HAP-1 (cell line): ENCODE results near the gene WFS1.

Experiments
- DNase-seq, 2 experiments: peaks; one replicate each; pipeline ENCODE4 v3.0.0-alpha.2; 2016 to 2020; ENCODE audit warnings: low spot score in 2 of 2
- H3K27me3 ChIP-seq: fragments of 250-450 bp; sonication (Bioruptor Pico); 2 replicates; pipeline ENCODE4 v1.5.1; 2020; ENCODE audit warnings: low read depth, mild to moderate bottlenecking, moderate library complexity
- H3K36me3 ChIP-seq: fragments of 250-450 bp; sonication (Bioruptor Pico); replicated peaks from 2 replicates; pipeline ENCODE4 v1.5.1; 2020; ENCODE audit warnings: mild to moderate bottlenecking
- H3K4me1 ChIP-seq: fragments of 250-450 bp; sonication (Bioruptor Pico); 2 replicates; pipeline ENCODE4 v1.5.1; 2020; ENCODE audit warnings: mild to moderate bottlenecking
- H3K4me3 ChIP-seq: fragments of 250-450 bp; sonication (Bioruptor Pico); 2 replicates; pipeline ENCODE4 v1.5.1; 2020; ENCODE audit warnings: mild to moderate bottlenecking, moderate library complexity
- H3K9me3 ChIP-seq: fragments of 250-450 bp; sonication (Bioruptor Pico); 2 replicates; pipeline ENCODE4 v1.5.1; 2020; ENCODE audit warnings: mild to moderate bottlenecking, moderate library complexity
- in situ Hi-C: fragments of 300-500 bp; cut with MboI; formaldehyde crosslinking; loops from 3 replicates; pipeline ENCODE4 v1.14.3; 2020; ENCODE audit warnings: low sequenced_read_pairs, inconsistent platforms, mixed read lengths

WFS1 gene

DNA sequence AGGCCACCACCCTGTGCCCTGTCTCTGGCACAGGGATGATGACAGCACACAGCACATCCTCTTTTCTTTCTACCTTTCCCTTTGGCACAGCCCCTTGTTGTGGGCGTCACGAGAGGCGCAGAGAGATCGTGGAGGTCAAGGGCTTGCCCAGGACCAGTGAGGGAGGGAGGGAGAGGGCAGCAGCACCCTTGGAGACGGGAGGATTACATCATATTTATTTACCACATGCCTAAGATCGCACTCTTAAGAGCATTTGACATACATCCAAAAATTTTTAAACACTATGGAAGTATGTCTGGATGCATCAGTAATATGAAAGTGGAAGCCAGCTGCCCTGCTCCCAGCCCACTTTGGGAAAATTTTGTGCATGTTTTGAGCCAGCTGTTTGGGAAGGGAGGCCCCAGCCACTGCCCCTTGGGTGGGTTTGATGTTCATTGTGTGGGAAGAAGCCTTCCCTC is 12.7 kb downstream of the WFS1 start:
- in situ Hi-C loops = no loop called here

DNA sequence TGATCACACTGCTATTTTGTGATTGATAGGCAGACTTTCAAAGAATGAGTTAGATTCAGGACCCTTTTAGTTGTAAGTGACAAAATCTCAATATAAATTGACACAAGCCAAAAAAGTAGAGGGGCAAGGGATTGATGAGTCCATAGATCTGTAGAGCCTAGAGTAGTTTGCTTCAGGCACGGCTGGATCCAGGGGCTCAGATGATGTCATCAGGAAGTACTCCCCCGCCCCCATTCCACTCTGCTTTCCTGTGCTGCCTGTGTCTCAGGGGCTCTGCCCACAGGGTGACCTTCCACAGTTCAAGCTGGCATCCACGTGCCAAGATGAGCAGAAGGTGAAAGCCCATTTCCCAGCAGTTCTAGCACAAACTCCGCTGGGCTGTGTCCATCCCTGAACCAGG is 13.6 kb downstream of the WFS1 start:
- Histone ChIP-seq H3K27me3 (no peaks in the 10 kb centered on the region), H3K4me1 (no peaks in the 10 kb centered on the region), H3K9me3 (no peaks in the 10 kb centered on the region), H3K4me3 (no peak overlapping the region), H3K36me3 (no peaks in the 10 kb centered on the region)
- DNase-seq = no peak
- in situ Hi-C loops = no loop called here

More for the DNA sequence above, 12.7 kb downstream of the WFS1 start:
- H3K4me3 ChIP-seq = no peak overlapping the region
- H3K9me3 ChIP-seq = no peaks in the 10 kb centered on the region
- no peaks in the 10 kb centered on the region for H3K36me3 ChIP-seq
- no peak for DNase-seq
- H3K4me1 ChIP-seq = no peaks in the 10 kb centered on the region
- H3K27me3 ChIP-seq = no peaks in the 10 kb centered on the region

DNA sequence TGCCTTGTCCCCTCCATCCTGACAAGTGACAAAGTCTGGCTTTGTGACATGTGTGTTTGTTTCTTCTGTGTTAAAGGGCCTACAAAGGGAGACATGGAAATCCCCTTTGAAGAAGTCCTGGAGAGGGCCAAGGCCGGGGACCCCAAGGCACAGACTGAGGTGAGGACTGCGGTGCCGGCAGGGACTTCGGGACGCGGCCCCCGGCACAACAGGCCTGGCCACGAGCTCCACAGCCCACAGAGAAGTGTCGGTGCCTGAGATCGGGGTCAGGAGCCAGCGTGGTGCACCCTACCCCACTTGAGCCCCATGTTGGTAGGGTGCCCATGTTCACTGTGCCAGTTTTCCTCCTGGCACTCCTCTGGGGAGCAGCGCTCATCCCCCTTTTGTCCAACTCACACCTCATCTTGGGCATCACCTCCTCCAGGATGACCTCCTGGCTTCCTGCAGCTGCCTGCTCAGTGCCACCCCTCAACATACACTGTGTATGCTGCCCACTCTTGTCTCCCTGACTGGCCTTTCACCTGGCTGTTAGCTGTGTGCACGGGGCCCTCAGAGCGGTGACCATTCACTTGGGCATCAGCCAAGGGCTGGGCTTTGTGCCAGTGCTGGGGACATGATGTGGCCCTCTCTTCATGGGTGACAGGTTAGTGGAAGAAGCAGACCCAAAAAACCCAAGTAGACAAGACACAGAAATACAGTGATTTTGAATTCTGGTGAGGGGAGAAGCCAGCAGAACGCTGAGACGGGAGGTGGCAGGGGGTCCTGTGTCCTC is 17.6 kb downstream of the WFS1 start:
- H3K27me3 ChIP-seq = no peaks in the 10 kb centered on the region
- H3K36me3 ChIP-seq = no peaks in the 10 kb centered on the region
- in situ Hi-C loops = no loop called here
- DNase-seq = no peak
- H3K9me3 ChIP-seq = no peaks in the 10 kb centered on the region
- no peaks in the 10 kb centered on the region for H3K4me1 ChIP-seq
- H3K4me3 ChIP-seq = no peak overlapping the region

DNA sequence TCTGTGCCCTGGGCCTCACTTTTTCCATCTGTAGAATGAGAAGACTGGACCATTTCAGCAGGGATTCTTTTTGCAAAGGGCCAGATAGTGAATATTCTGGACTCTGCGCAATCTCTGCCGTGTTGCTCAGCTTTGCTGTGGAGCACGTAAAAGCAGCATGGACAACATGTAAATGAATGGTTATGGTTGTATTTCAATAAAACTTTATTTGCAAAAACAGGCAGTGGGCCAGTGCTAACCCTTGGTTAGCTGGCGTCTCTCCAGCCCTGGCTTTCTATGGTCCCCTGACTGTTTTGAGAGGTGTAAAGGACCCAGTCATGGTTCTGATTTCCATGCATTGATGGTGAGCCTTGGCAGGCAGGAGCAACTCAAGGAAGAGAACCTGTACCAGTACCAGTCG is 18.7 kb downstream of the WFS1 start:
- no peaks in the 10 kb centered on the region for H3K9me3 ChIP-seq
- in situ Hi-C loops = no loop called here
- no peaks in the 10 kb centered on the region for H3K4me1 ChIP-seq

DNA sequence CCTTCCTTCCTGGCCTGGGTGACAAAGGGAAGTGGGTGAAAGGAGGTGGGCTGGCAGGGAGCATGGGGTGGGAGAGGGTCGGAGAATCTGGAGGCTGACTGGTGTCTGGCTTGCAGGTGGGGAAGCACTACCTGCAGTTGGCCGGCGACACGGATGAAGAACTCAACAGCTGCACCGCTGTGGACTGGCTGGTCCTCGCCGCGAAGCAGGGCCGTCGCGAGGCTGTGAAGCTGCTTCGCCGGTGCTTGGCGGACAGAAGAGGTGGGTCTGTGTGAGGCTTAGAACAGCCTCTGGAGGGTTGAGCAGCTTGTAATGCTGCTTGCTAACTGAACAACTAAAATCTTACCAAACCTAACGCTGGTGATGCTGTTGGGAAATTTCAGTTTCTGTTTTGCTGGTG is 19.2 kb downstream of the WFS1 start:
- Histone ChIP-seq H3K4me1 (no peaks in the 10 kb centered on the region), H3K27me3 (no peaks in the 10 kb centered on the region), H3K36me3 (no peaks in the 10 kb centered on the region), H3K4me3 (no peak overlapping the region), H3K9me3 (no peaks in the 10 kb centered on the region)
- DNase-seq = no peak
- in situ Hi-C loops = no loop called here

More for the DNA sequence above, 18.7 kb downstream of the WFS1 start:
- Histone ChIP-seq H3K27me3 (no peaks in the 10 kb centered on the region), H3K36me3 (no peaks in the 10 kb centered on the region), H3K4me3 (no peak overlapping the region)
- DNase-seq = no peak

DNA sequence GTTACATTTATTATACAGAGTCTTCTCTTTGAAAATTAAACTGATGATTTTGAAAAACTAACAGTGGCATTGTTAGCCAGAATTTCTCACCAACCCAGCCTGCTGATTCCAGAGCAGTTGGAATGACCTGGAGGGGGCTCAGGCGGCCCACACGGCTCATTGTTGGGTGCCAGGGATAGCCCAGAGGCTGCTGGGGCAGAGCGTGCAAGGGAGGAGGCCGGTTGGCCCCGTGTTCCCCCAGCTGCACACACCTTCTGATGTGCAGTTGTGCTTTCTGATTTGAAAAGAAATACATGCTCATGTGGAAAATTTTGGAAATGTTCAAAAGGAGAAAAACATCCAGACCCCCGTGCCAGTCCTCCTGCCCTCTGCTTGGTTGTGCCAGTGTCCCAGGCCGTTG is 20.6 kb downstream of the WFS1 start:
- Histone ChIP-seq H3K9me3 (no peaks in the 10 kb centered on the region), H3K27me3 (no peaks in the 10 kb centered on the region), H3K4me1 (no peaks in the 10 kb centered on the region), H3K4me3 (no peak overlapping the region), H3K36me3 (no peaks in the 10 kb centered on the region)
- in situ Hi-C loops = no loop called here
- DNase-seq = no peak

DNA sequence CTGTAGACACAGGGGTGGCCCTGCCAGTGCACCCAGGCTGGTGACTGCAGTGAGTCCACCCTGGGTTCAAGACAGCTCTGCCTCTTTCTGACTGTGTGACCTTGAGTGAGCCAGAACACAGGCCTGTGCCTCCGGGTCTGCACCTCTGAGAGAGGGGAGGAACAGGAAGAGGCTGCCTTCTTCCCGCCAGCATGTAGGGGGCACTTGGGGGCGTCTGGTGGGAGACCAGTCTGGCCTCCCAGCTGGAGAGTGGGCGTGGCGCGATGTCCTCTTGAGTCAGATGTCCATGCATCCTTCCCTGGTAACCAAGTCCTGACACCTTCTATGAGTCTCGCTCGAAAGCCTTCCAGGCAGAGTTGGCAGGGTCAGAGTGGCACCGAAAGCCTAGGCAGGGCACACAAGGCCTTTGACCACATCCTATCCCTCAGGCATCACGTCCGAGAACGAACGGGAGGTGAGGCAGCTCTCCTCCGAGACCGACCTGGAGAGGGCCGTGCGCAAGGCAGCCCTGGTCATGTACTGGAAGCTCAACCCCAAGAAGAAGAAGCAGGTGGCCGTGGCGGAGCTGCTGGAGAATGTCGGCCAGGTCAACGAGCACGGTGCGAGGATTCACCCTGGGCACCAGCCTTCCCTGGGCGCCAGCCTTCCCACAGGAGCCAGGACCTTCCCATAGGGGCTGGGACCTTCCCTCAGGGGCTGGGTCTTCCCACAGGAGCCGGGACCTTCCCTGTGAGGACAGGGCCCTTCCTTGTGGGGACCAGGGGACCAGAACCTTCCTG is 21.3 kb downstream of the WFS1 start:
- DNase-seq = no peak
- Histone ChIP-seq H3K9me3 (no peaks in the 10 kb centered on the region), H3K36me3 (no peaks in the 10 kb centered on the region), H3K27me3 (no peaks in the 10 kb centered on the region), H3K4me3 (no peak overlapping the region), H3K4me1 (no peaks in the 10 kb centered on the region)
- in situ Hi-C loops = no loop called here

DNA sequence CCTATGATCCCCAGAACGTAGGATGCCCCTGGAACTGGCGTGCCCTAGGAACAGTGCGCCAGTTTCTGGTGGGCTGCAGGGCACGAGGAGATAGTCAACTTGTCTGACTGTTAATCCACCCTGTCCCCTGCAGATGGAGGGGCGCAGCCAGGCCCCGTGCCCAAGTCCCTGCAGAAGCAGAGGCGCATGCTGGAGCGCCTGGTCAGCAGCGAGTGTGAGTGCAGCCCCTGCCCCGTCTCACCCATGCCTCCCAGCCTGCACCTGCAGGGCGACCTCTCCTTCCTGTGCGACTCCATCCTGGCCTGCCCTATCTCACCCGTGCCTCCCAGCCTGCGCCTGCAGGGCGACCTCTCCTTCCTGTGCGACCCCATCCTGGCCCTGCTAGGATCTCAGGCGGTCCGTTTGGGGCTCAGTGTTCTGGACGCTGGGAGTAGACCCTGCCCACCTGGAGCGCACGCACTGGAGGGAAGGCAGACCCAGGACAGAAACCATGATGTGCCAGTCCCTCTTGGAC is 22.2 kb downstream of the WFS1 start:
- in situ Hi-C loops = no loop called here
- H3K4me3 ChIP-seq = no peak overlapping the region
- no peaks in the 10 kb centered on the region for H3K9me3 ChIP-seq
- H3K36me3 ChIP-seq = no peaks in the 10 kb centered on the region
- no peaks in the 10 kb centered on the region for H3K4me1 ChIP-seq
- H3K27me3 ChIP-seq = no peaks in the 10 kb centered on the region
- DNase-seq = no peak

DNA sequence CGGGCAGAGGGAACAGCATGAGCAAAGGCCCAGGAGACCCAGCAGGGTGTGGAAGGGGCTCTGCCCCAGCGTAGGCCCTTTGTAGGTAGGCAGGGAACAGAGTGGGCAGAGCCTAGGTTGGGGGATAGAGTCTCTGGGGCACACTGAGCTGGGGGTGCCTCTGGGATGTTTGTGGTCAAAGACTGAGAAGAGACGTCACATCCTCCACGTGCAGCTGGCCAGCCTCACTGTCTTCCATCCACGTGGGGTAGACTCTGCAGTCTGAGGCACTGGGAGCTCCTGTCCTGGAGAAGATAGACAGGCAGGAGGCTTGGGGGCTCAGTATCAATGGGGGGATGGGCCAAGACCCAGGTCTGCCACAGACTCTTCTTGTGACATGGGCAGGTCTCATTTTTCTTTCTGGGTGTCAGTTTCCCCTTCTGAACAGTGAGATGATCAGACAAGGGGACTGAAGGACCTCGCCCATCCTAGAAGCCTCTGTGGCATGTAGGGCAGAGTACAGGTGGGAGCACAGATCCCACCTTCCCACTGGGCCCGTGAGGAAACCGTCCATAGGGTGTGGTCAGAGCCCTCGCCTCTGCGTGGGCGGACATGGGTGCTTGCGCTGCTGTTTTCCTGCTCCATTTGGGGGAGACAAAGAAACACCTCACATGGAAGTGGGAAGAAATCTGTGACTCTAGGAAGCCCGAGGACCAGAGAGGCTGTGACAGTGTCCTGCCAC is 22.9 kb downstream of the WFS1 start:
- Histone ChIP-seq H3K27me3 (no peaks in the 10 kb centered on the region), H3K36me3 (no peaks in the 10 kb centered on the region), H3K4me3 (no peak overlapping the region), H3K4me1 (no peaks in the 10 kb centered on the region), H3K9me3 (no peaks in the 10 kb centered on the region)
- no peak for DNase-seq
- in situ Hi-C loops = no loop called here

DNA sequence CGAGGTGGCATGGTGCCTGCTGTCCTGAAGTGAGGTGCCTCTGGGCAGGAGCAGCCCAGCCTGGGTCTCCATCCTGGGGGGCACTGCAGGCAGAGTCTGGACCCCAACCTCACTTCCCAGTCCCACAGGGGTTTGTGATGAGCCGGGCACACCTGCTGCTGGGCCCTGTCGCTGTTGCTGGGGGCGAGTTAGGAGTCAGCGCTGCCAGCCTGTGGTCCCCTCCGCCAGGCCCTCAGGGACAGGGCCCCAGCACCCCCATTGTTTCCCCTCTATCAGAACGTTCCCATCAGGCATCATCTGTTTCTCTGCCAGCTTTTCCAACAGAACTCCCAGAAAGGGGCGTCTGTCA is 23.4 kb downstream of the WFS1 start:
- Histone ChIP-seq H3K4me1 (no peaks in the 10 kb centered on the region), H3K36me3 (no peaks in the 10 kb centered on the region)
- in situ Hi-C loops = no loop called here

DNA sequence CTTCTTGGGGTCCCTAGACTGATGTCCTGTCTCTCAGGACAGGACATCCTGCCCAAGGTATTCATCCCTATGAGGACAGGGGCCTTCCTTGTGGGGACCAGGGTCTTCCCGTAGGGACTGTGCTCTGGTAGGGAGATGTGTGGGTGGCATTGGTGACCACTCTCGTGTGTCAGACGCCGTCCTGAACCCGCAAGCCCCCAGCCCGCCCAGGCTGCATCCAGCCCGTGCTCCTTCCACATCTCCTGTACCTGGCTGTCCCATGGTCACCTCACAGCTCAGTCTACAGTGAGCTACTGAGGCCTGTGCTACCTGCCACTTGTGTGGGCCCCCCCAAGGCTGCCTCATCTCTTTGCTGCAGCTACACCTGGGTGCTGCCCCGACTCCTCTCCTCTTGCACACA is 24.0 kb downstream of the WFS1 start:
- no peak overlapping the region for H3K4me3 ChIP-seq
- H3K4me1 ChIP-seq = no peaks in the 10 kb centered on the region
- no peaks in the 10 kb centered on the region for H3K36me3 ChIP-seq
- DNase-seq = no peak
- H3K27me3 ChIP-seq = no peaks in the 10 kb centered on the region
- no peaks in the 10 kb centered on the region for H3K9me3 ChIP-seq
- in situ Hi-C loops = no loop called here

More for the DNA sequence above, 23.4 kb downstream of the WFS1 start:
- Histone ChIP-seq H3K9me3 (no peaks in the 10 kb centered on the region), H3K4me3 (no peak overlapping the region), H3K27me3 (no peaks in the 10 kb centered on the region)
- DNase-seq = no peak

DNA sequence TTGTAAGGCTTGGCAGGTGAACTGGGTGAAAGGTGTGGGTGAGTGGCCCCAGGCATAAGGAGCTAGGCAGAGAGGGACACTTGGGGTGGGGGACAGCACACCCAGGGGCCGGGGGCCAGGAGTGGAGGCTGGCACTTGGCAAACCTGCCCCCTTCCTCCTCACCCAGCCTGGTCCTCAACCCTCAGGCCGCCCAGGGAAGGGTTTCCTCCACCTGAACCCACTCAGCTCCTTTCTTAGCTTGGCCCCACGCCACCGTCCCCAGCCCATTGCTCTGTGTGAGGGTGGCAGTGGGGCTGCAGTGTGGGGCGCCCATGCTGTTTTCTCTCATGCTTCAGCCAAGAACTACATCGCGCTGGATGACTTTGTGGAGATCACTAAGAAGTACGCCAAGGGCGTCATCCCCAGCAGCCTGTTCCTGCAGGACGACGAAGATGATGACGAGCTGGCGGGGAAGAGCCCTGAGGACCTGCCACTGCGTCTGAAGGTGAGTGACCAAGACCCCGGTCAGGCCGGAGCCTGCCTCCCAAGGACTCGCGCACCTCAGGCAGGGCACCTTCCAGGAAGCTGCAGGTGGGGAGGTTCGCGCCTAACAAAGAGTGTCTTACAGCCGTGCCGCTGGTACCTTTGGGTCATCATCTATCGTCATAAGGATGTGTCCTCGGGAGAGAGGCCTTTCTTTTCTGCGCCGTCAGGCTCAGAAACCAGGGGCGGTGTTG is 25.2 kb downstream of the WFS1 start:
- Histone ChIP-seq H3K36me3 (no peaks in the 10 kb centered on the region), H3K27me3 (no peaks in the 10 kb centered on the region), H3K4me1 (no peaks in the 10 kb centered on the region), H3K9me3 (no peaks in the 10 kb centered on the region), H3K4me3 (no peak overlapping the region)
- no peak for DNase-seq
- in situ Hi-C loops = no loop called here

DNA sequence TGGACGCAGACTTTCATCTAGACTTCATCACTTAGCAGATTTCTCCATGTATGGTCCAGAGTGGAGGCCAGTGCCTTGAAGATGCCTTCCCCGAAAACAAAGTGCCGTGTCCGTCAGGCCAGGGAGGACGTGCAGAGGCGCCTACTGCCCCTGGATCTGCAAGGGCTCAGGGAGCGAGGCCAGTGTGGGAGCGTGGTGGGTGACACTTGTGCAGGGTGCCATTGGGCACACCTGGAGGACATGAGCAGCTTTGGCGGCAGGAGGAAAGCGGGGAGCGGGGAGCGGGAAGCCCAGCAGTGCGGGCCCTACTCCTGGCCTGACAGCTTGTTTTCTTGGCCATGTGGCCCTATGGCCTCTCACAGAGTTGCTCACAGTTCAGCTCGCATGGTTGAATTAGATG is 25.8 kb downstream of the WFS1 start:
- Histone ChIP-seq H3K27me3 (no peaks in the 10 kb centered on the region), H3K4me3 (no peak overlapping the region), H3K36me3 (no peaks in the 10 kb centered on the region), H3K9me3 (no peaks in the 10 kb centered on the region), H3K4me1 (no peaks in the 10 kb centered on the region)
- in situ Hi-C loops = no loop called here
- no peak for DNase-seq
